Tongue (tissue), 2 donors: ENCODE measurements around the gene B4GALNT2. TPM values are rescaled to one million over a fixed set of nuclear protein-coding genes. Genes with fewer than 3 reads are reported as not detected.
"Not testable (repeated sequence)": the region's sequence is repeated elsewhere in the genome, so short reads cannot be mapped to it uniquely, and the experiment has no call there.

Source experiments
- DNase-seq: peaks from one replicate; pipeline ENCODE4 v3.0.0-alpha.2; 2015
- total RNA-seq: library from RNA; depleted of rRNA; stranded (reverse); fragments of >200 nt; gene quantifications from one replicate; pipeline ENCODE4 v1.2.3, GENCODE V29; 2014

The B4GALNT2 gene
- total RNA-seq, 1 donor from 2014 or later: under 0.01 TPM

DNA sequence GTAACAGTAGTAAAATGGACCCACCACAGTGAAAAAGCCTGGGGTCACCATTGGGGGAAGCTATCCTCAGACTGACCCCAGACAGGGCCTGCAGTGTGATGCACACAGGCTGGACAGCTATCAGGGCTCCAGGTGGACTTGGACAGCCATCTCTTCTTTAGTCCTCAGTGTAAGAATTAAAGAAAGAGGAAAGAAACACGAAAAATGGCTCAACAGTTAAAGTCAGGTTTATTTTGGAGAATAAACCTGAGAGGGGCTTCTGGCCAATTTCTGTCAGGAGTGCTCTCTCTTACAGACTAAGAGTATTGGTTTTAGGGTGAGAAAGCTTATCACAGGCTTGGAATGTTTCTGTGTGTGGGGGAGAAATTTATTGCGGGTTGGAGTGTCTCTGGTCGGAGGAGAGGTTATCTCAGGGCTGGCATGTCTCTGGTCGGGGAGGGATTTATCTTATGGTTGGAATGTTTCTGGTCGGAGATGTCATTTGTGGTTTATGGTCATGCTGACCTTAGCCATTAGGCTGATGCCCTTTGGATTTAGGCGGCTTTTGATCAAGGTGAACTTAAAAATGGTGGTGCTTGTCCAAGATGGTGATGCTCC, 10.8 kb upstream of the B4GALNT2 start:
- no peak for DNase-seq

GRCh38 chr17:49122566-49122965, 10.0 kb upstream of the B4GALNT2 start:
- DNase-seq: no peak

DNA sequence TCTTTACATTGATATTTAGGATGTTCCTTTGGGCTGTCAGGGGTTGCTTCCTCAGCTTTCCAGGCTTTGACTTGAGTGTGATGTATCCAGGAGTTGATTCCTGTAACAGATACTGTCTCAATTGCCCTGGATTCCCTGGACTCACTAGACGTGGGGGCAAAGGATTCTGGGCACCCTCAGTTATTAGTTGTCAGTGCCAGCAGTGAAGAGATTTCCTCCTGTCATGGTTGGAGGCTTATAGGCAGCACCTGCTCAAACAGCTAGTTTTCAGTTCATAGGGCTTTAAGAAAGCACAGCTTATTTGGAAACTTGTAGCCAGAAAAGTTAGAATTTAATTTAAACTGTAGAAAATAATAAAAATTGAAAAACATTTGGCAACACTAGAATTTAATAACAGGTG, 9.5 kb upstream of the B4GALNT2 start:
- no peak for DNase-seq

DNA sequence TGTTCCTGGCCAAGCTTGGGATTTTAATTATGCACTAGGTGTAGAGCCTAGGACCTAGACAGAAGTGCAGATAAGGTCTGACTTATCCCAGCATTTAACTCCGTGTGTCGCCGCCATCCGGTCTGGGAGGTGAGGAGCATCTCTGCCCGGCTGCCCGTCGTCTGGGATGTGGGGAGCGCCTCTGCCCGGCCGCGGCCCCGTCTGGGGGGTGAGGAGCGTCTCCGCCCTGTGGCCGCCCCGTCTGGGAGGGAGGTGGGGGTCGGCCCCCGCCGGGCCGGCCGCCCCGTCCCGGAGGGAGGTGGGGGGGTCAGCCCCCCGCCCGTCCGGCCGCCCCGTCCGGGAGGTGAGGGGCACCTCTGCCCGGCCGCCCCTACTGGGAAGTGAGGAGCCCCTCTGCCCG, 7.1 kb upstream of the B4GALNT2 start:
- no peak for DNase-seq

- not testable (repeated sequence) for DNase-seq
These were observed 6.2 kb upstream of the B4GALNT2 start for GRCh38 chr17:49126183-49126859.

DNA sequence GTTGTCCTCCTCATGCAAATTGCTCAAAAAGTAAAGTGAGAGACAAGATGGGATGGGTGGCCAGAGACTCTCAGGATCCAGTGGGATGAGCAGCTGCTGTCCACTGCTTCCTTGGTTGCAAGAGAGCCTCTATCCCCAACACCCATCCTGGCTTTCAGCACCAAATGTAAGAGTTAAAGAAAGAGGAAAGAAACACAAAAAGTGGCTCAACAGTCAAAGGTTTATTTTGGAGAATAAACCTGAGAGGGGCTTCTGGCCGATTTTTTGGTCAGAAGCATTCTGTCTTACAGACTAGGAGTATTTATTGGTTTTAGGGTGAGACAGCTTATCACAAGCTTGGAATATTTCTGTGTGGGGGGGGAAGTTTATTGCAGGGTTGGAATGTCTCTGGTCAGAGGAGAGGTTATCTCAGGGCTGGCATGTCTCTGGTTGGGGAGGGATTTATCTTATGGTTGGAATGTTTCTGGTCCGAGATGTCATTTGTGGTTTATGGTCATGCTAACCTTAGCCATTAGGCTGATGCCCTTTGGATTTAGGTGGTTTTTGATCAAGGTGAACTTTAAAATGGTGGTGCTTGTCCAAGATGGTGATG, 3.1 kb upstream of the B4GALNT2 start:
- DNase-seq: not testable (repeated sequence)

GRCh38 chr17:49130891-49131290, 1.7 kb upstream of the B4GALNT2 start:
- DNase-seq: no peak

DNA sequence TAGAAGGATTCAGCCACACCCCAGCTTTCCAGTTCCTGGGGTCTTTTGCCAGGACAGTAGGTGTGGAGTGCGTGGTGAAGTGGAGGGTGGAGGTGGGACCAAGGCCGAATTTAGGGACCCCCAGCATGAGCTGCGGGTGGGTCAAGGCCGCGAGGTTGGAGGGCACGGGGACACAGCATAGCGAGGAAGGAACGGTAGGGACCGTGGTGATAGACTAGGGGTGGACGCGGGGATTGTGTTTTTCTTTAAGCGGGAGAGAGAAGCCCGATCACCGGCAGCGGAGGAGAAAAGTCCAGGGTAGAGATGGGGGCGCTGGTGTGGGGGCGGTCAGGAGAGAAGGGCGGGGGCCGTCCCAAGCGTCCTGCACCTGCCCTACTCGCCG, 261 bp upstream of the B4GALNT2 start:
- no peak for DNase-seq

DNA sequence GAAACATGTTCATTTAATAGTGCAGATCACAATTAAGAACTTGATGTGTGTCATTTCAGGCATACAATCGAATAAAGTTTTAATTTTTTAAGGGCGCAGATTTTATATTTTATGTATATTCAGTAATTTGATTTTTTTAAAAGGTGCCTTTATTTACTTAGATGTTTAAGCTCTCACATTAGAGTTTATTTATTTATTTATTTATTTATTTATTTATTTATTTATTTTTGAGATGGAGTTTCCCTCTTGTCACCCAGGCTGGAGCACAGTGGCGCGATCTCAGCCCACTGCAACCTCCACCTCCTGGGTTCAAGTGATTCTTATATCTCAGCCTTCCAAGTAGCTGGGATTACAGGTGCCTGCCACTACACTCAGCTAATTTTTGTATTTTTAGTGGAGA, 3.8 kb downstream of the B4GALNT2 start:
- DNase-seq: no peak

GRCh38 chr17:49145654-49146053, 13.1 kb downstream of the B4GALNT2 start:
- DNase-seq: not testable (repeated sequence)

DNA sequence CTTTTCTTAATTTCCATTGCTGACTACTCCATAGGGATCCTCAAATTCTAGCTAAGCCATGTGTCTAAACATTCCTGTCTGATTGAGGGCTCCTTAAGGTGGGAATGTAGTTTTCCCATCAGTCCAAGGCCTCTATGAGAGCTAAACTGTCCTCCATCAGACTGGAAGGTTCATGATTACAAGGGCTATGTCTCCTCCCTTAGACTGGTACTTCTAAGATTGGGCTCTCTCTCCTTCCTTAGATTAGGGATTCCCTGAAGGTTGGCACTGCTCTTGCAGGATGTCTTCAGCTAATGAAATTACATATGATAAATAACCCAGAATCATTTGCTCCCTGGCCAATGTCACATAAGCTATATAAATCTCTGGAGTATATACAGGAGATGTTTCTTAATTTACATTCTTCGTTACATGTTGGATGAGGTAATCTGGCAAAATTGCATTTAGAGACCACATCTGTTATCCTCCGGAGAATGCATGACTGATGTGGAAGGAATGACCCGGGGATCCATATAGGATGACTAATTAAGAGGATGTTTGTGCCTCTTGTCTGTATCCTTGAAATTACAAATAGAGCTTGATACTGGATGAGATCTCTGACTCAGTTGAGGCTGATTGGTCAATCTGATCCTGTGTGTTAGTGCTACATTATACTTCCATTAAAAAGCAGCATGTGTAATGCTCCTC, 14.2 kb downstream of the B4GALNT2 start:
- peak; percentile 11 for DNase-seq

DNA sequence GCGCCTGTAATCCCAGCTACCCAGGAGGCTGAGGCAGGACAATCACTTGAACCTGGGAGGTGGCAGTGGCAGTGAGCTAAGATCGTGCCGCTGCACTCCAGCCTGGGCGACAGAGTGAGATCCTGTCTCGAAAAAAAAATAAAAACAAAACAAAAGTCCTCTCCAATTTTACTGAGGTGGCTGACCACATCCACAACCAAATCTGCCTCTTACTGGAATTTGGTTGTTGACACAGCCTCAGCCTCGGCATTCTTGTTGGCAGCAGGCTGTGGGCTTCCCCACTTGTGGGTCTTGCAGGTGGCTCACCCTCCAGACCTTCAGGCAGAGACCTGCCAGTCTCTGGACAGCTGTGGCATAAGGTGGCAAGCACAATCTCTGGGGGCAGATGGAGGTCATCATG, 15.6 kb downstream of the B4GALNT2 start:
- DNase-seq: no peak

DNA sequence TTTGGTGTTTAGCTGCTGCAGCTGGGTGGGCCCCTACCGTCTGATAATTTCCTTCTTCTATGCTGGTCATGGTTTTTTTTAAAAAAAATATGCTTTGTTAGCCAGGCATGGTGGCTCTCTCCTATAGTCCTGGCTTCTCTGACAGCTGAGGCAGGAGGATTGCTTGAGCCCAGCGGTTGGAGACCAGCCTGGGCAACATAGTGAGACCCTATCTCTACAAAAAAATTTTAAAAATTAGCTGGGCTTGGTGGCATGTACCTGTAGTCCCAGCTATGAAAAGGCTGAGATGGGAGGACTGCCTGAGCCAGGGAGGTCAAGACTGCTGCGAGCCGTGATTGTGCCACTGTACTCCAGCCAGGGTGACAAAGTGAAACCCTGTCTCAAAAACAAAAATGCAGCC, 19.4 kb downstream of the B4GALNT2 start:
- no peak for DNase-seq

GRCh38 chr17:49156256-49156655, 23.7 kb downstream of the B4GALNT2 start:
- DNase-seq: no peak

- DNase-seq: no peak
These were observed 25.2 kb downstream of the B4GALNT2 start for GRCh38 chr17:49157784-49158183.

- DNase-seq: peak; percentile 7
These were observed 30.3 kb downstream of the B4GALNT2 start for GRCh38 chr17:49162866-49163265.

- no peak for DNase-seq
These were observed 32.6 kb downstream of the B4GALNT2 start for GRCh38 chr17:49165143-49165542.

GRCh38 chr17:49168706-49169105, 36.1 kb downstream of the B4GALNT2 start:
- no peak for DNase-seq

DNA sequence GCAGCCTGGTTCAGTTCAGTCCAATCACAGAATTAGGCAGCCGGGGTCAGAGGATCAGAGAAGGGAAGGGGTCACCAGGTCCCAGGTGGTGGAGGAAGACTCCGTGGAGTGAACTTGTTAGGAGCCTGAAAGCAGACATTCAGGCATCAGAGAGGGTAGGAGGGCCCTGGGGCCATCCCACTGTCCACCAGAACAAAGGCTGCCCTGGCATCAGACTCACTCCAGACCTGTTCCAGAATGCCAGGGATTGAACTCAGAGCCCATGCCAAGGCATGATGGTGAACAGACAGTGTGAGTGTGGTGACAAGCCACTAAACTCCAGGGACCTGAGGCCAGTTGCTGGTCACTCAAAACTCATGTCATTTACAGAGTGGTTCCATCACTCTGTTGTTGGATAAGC, 37.6 kb downstream of the B4GALNT2 start:
- no peak for DNase-seq

DNA sequence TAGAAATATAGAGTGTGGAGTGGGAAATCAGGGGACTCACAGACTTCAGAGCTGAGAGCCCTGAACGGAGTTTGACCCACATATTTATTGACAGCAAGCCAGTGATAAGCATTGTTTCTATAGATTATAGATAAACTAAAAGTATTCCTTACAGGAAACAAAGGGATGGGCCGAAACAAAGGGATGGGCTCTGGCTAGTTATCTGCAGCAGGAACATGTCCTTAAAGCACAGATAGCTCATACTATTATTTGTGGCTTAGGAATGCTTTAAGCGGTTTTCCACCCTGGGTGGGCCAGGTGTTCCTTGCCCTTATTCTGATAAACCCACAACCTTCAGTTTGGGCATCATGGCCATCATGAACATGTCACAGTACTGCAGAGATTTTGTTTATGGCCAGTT, 38.1 kb downstream of the B4GALNT2 start:
- DNase-seq: not testable (repeated sequence)

DNA sequence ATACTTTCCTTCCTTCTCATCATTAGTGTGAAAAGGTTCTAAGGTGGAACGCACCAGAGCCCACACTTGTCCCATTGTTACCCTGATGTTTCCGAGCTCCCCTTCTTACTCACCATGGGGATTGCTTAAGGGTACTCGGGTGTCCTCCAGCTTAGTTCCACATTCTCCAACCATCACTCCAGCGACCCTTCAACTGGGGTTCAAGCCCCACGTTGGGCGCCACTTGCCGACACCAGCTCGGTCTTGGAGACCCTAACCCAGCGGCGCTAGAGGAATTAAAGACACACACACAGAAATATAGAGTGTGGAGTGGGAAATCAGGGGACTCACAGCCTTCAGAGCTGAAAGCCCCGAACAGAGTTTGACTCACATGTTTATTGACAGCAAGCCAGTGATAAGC, 43.4 kb downstream of the B4GALNT2 start:
- not testable (repeated sequence) for DNase-seq

- DNase-seq: peak; percentile 55
These were observed 47.7 kb downstream of the B4GALNT2 start for GRCh38 chr17:49180303-49180702.

DNA sequence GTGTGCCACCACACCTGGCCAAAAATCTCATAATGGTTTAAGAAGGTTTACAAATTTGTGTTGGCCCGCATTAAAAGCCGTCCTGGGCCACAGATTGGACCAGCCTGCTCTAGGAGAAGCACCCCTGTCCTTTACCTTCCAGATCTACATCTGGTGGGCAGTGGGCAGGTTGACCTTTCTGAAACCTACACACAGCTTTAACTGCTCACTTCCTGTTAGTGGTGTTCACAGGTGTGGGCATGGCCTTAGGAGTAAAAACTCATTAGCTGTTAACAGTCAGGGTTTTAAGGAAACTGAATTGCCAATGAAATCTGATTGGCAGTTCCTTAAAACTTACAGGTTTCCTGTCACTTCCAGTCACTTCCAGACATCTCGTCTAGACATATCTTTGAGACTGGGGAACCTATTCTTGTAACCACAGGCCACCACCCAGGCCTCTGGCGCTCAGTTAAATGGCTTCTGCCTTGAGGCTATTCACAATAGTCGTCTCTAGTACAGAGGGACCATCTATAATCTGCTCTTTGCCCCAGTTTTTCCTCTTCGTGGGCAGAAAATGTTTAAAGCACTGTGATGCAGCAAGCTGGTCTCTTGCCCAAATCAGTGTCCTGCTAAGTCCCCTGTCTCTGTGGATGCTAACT, 48.5 kb downstream of the B4GALNT2 start:
- DNase-seq: no peak
